Measurements from ENCODE around the gene TMEM250.

The TMEM250 gene

GRCh38 chr9:136093995-136094881 lies 24.4 kb downstream of the TMEM250 start:
- no peak for FAIRE-seq

GRCh38 chr9:136093346-136093986 lies 25.2 kb downstream of the TMEM250 start:
- no peak for FAIRE-seq

- no peak for FAIRE-seq
Observed at GRCh38 chr9:136092741-136093140, 25.9 kb downstream of the TMEM250 start.

- no peak for FAIRE-seq
Observed at GRCh38 chr9:136092353-136092650, 26.4 kb downstream of the TMEM250 start.

DNA sequence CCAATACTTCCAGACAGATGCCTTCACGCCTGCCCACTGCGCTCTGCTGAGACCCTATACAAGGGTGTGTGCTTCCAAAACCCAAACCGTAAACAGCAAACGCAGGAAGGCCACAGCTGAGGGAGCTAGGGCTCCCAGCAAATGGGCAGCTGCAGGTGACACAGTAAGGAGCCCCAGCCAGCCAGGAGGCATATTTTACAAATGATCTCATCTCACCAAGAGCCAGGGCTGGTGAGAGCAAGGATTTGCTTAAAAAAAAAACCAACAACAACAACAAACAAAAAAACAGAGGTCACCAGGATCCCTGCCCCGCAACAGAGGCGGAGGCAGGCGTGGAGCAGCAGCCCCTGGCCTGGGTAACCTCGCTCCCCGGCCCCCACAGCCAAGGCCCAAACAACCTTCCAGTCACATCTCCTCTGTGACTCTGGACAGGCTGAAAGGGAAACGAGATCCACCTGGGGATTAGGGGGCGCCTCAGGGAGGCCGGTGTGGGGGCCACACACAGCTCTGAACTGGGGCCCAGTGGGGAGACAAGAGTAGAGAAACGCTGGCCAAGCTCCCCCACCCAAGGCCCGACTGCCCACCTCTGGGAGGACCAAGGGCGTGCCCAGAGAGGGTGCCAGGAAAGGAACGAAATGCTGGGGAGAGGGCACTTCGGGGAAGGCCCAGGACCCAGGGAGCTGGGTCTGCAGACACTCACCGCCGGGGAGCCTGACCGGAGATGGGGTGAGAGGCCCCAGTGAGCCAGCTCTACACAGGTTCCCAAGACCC lies 26.9 kb downstream of the TMEM250 start:
- FAIRE-seq, result no peak

- FAIRE-seq, result no peak
Observed at GRCh38 chr9:136090768-136091581, 27.7 kb downstream of the TMEM250 start.

DNA sequence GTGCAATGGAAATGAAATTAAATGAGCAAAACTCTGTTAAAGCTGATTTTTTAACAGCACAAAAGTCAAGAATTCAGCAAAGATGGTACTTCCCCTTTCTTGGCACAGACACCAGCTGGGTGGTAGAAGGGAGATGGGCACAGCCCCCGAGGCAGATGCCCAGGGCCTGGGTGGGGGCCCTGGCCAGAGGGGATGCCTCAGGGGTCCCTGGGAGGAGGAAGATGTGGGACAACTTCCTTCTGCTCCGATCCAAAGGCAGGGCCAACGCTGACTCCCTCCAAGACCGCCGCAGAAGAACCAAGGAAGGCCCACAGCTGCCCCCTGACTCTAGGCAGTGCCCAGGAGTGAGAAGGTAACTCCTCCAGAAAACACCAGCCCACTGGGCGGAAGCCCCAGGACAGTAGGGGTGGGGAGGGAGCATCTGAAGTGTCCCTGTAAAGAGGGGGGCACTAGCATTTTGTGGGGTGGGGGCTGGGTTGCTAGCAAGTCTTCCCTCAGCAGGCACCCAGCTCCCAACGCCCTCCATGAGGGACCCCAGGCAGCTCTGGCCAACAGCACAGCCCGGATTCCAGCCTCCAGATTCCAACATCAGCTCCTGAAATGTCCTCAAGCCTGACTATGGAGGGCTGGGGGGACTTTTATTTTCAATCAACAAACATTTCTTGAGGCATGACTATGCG lies 28.5 kb downstream of the TMEM250 start:
- FAIRE-seq, result no peak

DNA sequence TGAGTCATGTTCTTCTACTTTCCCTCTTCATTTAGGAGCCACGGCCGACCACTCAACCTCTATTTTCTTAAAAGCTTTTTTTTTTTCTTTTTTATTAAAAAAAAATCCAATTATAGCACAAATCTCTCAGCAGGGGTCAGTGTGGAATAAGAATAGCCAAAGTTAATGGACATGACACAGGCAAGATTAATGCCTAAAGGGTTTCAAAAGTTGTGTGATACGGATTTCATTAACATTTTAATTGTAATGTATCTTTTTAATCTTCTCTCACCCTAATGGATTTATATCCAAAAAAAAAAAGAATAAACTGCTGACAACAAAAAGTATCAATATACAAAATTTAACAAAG lies 29.0 kb downstream of the TMEM250 start:
- FAIRE-seq, result peak; percentile 85

GRCh38 chr9:136088939-136089696 lies 29.6 kb downstream of the TMEM250 start:
- FAIRE-seq, result no peak

GRCh38 chr9:136088481-136088938 lies 30.2 kb downstream of the TMEM250 start:
- FAIRE-seq, result no peak

GRCh38 chr9:136087741-136088480 lies 30.8 kb downstream of the TMEM250 start:
- no peak for FAIRE-seq

DNA sequence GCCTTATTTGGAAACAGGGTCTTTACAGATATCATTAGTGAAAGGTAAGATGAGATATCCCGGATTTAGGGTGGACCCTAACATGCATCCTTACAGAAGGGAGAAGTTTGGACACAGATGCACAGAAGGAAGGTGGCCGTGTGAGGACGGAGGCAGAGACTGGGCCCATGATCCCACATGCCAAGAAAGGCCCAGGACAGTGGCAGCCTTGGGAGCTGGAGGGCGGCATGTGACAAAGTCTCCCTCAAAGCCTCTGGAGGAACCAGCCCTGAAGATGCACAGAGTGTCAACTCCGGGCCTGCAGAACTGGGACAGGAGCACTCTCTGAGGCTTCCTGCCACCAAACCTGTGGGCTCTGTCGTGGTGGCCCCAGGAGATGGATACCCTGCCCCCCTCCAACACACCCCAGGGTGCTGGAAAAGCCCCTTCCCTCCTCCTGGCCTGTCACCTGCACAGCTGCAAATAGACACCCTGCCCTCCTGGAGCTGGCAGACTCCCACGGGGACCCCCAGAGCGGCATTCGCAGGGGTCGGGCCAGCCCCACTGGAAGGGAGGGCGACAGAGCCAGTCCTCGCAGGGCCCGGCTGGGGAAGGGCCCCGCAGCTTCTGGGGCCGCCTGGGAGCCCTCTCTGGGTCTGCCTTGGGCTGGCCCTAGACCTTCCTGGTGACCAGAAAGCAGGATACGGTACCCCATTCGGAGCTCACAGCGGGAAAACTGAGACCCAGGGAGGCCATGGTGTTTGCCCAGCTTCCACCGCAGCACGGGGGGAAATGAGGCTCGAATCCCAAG lies 31.5 kb downstream of the TMEM250 start:
- FAIRE-seq, result no peak

DNA sequence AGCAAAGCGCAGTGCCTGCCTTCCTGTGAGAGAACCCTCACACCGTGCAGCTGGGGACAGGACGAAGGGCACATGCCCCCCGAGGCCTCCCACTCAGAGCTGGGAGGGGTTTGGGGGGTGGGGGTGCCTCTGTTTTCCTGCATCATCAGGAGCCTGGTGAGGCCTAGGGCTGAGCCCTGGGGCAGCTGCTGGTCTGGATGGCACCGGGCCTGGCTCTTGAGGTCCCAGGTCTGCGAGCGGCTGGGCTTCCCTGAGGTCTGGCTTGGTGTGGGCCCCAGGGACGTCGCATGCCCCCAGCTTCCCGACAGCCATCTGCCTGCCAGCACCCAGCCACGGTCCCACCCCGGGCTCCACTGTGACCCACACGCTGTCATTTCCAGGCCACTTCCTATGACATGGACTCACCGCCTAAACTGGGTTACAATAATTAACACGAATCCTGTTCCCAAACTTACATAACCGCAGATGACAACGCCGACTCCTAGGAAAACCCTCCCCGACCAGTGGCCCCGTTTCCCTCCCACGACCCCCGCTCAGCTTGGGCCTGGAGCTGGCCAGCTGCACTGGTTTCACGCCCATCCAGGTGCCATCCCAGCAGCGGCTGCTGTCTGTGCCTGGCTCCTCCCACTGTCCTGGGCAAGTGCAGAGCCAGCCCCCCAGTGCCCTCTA lies 32.3 kb downstream of the TMEM250 start:
- FAIRE-seq, result no peak

DNA sequence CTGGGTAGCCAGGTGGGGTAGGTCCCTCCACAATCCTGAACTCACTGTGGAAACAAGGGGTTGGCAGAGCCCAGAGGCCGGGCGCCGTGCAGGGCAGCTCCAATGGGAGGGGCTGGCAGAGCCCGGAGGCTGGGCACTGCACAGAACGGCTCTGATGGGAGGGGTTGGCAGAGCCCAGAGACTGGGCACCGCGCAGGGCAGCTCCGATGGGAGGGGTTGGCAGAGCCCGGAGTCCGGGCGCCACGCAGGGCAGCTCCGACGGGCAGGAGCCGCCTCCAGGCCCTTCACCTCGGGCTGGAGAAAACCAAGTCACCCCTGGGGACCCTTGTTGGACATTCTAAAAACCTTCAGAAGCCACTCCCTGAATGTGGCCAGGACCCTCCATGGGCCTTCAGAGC lies 32.9 kb downstream of the TMEM250 start:
- FAIRE-seq, result no peak

DNA sequence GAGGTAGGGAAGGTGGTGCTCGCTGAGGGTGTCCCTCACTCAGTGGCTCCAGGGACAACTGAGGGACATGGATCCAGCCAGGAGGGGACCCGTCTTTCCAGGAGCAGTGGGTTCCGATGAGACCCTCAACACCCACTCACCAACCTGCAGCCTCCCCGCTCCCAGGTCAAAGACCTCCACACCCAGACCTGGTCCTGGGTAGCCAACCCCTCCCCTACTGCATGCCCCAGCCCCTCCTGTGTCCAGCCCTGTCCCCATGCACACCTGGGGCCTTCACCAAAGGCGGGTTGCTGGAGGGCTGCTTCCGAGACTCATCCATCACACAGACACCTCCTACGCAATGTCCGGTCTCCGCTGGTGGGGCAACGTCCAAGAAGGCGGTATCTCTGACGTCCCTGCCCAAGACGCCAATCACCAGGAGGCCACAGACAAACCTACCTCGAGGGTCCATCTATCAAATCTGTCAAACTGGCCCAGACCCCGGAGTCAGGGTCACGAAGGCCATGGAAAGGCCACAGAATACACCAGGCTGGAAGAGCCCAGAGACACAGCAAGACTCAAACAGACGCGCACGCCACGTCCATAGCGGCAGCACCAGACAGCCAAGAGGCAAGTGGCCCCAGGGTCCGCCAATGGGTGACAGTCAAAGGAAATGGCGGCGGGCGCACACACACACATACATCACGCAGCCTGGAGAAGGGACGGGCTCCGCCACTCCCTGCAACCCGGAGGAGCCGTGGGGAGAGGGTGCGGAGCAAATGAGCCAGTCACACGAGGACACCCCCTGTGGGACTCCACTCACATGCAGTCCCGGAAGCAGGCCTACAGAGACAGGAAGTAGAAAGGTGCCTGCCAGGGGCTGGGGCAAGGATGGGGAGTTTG lies 34.4 kb downstream of the TMEM250 start:
- no peak for FAIRE-seq

- FAIRE-seq, result no peak
Observed at GRCh38 chr9:136083558-136084062, 35.1 kb downstream of the TMEM250 start.

- FAIRE-seq, result no peak
Observed at GRCh38 chr9:136082496-136083361, 35.9 kb downstream of the TMEM250 start.
